NCI-H2196 treated with DMSO at 0.1 percent for 48 hours (cell line): Measurements from ENCODE around the gene KRTAP9-6.
A peak's percentile ranks its signal among the peaks of the same experiment; 100 is the strongest.
"Not testable (repeated sequence)": the region's sequence is repeated elsewhere in the genome, so short reads cannot be mapped to it uniquely, and the experiment has no call there.

Experiments
- DNase-seq: peaks from one replicate; lab custom pipeline; 2025; ENCODE audit not compliant: unreplicated experiment; lab: John Stamatoyannopoulos, UW

KRTAP9-6 gene

GRCh38 chr17:41267711-41268110 is 2.5 kb downstream of the KRTAP9-6 start:
- DNase-seq: no peak

- not testable (repeated sequence) for DNase-seq
Observed at GRCh38 chr17:41271323-41271722, 6.1 kb downstream of the KRTAP9-6 start.

- no peak for DNase-seq
Observed at GRCh38 chr17:41271858-41272257, 6.7 kb downstream of the KRTAP9-6 start.

DNA sequence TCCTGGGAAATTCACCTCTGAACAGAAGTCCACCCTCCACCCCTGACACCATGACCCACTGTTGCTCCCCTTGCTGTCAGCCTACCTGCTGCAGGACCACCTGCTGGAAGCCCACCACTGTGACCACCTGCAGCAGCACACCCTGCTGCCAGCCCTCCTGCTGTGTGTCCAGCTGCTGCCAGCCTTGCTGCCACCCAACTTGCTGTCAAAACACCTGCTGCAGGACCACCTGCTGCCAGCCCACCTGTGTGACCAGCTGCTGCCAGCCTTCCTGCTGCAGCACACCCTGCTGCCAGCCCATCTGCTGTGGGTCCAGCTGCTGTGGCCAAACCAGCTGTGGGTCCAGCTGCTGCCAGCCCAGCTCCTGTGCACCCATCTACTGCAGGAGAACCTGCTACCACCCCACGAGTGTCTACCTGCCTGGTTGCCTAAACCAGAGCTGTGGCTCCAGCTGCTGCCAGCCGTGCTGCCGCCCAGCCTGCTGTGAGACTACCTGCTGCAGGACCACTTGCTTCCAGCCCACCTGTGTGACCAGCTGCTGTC is 10.5 kb downstream of the KRTAP9-6 start, which contains the start of gene KRTAP9-7:
TSS of gene KRTAP9-7 (plus strand) at position 51 of the 543 bp plus-strand sequence. CDS start at position 51, 0 bp downstream.
- not testable (repeated sequence) for DNase-seq

GRCh38 chr17:41278176-41278955 is 13.2 kb downstream of the KRTAP9-6 start:
- no peak for DNase-seq

DNA sequence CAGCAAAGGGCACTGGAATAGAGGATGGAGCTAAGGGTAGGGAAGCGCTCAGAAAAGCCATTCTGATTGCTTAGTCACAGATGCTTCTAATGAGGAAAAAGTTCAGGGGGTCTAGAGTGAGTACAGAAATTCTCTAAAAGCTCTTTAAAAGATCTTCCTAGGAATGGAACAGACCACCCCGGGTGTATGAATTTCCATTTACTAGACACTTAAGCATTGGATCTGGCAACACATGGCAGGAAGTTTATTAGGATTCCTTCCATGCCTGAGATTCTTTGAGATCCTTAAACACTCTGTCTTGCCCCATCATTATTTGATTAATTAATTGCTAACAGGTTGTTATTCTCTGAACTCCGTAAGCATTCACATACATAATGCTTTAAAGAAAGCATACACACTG is 18.9 kb downstream of the KRTAP9-6 start:
- DNase-seq: no peak

GRCh38 chr17:41284546-41284945 is 19.4 kb downstream of the KRTAP9-6 start:
- no peak for DNase-seq

DNA sequence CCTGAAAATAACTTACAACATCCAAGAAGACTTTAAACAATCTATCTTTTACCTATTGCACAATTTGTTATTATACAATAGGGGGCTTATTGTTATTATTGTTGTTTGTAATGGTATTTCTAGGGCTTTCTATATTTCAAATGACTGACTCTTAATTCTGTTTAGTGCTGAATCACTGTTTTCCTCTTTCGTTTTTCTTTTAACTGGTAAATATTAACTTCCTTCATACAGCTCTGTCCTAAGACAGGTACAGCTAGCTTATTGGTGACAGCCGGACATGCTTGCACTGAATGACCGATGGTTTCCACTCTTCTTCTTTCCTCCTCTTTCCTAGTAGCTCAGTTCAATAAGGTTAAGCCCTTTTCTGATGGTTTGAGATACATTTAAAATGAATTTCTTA is 21.9 kb downstream of the KRTAP9-6 start:
- no peak for DNase-seq

- DNase-seq: no peak
Observed at GRCh38 chr17:41294016-41294415, 28.8 kb downstream of the KRTAP9-6 start.

DNA sequence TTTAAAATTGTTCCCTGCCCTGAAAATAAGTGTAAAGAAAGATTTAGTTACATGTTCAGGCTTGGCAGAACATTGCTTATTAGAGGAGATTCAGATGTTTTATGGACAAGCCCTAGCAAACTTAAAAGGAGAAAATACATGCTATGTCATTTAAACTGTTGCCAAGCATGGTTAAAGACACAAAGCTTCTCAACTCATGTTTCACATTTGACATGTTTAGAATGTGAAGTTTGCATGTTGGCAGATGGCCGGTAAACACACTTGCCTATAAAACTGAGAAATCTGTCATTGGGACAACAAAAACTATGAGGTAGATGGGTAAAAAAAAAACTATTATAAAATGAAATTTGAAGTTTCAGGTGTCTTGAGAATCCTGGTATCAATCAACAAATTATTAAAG is 31.7 kb downstream of the KRTAP9-6 start:
- no peak for DNase-seq

- DNase-seq: no peak
Observed at GRCh38 chr17:41298458-41299135, 33.4 kb downstream of the KRTAP9-6 start.

GRCh38 chr17:41301204-41301790 is 36.1 kb downstream of the KRTAP9-6 start:
- no peak for DNase-seq

DNA sequence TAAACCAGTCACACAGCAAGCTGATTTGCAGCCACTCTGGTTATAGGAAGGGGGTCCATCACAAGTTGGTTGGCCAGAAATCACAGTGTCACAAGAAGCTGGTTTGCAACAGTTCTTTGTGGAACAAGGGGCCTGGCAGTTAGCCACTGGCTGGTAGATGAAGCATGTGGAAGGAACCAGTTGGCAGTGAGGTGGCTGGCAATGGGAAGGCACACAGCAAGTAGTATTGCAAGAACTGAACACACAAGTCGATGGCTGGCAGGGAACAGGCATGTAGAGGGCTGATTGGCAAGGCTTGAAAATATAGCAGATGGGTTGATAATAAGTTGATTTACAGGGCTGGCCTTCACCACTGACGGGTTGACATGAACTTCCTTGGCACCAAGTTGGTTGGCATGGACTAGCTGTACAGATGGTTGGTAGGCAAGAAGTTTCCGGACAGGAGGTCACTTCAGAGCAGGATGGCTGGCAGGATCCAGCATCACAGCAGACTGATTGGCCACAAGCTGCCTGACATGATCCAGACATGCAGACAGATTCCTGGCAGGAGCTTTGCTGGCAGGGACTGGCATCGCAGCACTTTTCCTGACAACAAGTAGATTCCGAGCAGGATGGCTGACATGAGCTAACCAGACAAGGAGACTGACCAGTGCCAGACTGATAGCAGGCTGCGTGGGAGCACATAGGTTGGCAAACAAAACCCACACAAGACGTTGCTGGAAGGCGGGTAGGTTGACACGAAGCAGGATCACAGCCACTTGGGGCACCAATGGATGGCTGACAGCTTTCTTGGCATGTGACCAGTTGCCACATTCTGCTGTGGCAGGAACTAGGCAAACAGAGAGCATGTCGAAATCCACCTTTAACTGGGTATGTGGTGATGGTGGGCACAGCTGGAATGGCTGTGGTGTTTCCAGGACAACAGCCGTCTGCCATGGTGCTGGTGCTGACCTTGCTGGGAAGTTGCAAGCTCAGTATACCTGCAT is 37.0 kb downstream of the KRTAP9-6 start, which contains the start of gene KRTAP29-1:
TSS of gene KRTAP29-1 (minus strand) at position 936 of the 986 bp plus-strand sequence. CDS start at position 936, 0 bp downstream.
- no peak for DNase-seq

DNA sequence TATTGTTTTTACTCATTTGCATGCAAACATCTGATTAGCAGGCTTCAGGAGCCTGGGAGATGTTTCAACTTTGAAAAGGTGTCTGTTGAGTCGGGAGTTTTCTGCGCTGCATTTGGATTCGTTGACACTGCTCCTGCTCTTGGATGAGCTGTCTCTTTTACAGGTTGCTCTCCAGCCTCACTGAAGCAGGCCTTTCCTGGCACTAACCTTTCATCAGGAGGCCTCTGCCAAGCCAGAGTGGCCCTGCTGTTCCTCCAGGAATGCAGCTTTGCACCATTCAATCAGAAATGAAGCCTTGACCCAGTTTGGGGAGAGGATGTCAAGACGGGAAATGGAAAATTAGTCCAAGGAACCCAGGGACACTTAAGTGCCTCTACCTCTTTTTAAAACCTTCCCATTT is 37.8 kb downstream of the KRTAP9-6 start:
- DNase-seq: no peak

DNA sequence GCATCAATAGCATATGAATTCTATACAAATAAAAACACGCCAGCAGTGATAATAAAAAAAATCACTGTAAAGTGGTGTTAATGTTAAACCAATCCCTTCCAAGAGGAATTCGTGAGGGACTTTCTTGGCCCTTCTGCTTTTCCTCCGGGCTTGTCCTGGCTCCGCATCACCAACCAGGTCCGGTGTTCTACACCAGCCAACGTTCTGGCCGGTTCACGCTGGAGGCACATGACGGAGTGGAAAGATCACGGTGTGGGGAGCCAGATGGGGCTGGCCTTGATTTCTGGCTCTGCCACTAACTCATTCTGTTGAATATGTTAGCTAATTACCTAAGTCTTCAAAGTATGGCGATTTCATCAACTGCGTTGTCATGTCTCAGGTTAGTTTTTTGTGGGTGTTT is 38.9 kb downstream of the KRTAP9-6 start:
- DNase-seq: no peak

GRCh38 chr17:41307647-41308046 is 42.5 kb downstream of the KRTAP9-6 start:
- DNase-seq: no peak

DNA sequence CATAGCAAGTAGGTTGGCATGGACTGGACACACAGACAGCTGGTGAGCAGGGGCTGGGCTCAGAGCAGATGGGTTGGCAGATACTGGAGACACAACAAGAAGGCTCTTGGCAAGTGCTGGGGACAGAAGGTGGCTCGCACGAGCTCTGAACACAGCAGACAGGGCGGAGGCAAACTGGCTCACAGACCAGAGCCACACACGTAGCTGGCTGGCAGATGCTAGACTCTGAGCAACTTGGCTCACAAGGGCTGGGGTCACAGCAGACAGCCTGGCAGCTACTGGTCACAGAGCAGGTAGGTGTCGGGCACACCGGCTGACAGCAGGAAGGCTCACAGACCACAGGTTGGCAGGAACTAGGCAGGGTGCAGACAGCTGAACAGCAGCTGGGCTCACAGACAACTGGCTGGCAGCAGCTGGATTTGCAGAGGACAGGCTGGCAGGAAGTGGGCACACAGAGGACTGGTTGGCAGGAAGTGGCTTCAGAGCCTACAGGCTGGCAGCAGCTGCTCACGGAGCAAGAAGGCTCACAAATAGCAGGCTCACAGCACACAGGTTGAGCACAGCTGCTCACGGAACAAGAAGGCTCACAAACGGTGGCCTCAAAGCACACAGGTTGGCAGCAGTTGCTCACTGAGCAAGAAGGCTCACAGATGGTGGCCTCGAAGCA is 43.2 kb downstream of the KRTAP9-6 start:
- DNase-seq: peak; percentile 71

DNA sequence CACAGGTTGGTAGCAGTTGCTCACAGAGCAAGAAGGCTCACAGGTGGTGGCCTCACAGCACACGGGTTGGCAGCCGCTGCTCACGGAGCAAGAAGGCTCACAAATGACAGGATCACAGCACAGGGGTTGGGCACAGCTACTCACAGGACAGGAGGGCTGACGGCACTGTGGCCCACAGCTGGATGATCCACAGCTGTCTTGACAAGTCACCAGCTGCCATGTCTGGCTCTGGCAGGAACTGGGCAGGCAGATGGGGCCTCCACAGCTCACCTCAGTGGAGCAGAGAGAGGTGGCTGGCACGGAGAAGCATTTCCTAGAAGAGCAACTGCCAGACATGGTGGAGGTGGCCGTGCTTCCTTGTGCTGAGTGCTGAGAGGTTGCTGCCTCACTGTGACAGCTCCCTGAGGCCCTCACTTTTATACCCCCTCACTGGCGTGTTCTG is 43.8 kb downstream of the KRTAP9-6 start, which contains the start of gene KRTAP16-1:
TSS of gene KRTAP16-1 (minus strand) at position 392 of the 442 bp plus-strand sequence. CDS start at position 336, 56 bp downstream.
- DNase-seq: no peak

DNA sequence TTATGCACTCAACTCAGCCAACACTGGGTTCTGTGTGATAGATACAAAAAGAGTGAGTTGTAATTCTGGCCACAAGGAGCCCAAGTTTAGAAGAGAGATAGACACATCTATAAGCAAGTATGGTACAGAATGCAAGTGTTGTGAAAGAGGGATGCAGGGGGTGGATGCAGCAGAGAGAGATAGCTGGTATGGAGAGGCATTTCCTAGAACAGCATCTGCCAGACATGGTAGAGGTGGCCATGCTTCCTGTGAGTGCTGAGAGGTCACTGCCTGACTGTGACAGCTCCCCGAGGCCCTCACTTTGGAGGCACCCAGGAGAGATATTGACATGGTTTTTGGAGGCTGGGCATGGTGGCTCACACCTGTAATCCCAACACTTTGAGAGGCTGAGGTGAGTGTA is 45.9 kb downstream of the KRTAP9-6 start:
- no peak for DNase-seq
